GM12892 (cell line): Measurements from ENCODE around the gene GANC.

Experiments used
- POLR2A ChIP-seq: IDR thresholded peaks from 2 replicates; pipeline ENCODE4 v1.6.1; 2011; ENCODE audit warnings: low read depth, low read length, control low read depth
- POLR2AphosphoS5 ChIP-seq: IDR thresholded peaks from 2 replicates; pipeline ENCODE4 v1.6.1; 2011; ENCODE audit warnings: low read depth, low read length, control low read depth
- TAF1 ChIP-seq: IDR thresholded peaks from 2 replicates; pipeline ENCODE4 v1.6.1; 2011; ENCODE audit warnings: low read depth, mild to moderate bottlenecking, control low read depth, low read length, borderline replicate concordance

GRCh38 chr15:42402455-42403205, 129.6 kb downstream of the GANC start:
- TF ChIP-seq TAF1 (no peak), POLR2AphosphoS5 (no peak), POLR2A (no peak)
